ENCODE measurements around the gene ATOX1.

GRCh38 chr5:151805414-151806223, 47.2 kb upstream of the ATOX1 start:
- TF ChIP-seq CTCF (IDR thresholded peaks at IDR 0.05) (no peak), POLR2A (IDR thresholded peaks at IDR 0.05) (no peak)

Measured in thyroid gland (tissue), 4 donors.